Colonic mucosa (tissue), 4 donors: Measurements from ENCODE around the gene AKAP8L. TPM values are rescaled to one million over a fixed set of nuclear protein-coding genes. Genes with fewer than 3 reads are reported as not detected.

Experiments
- DNase-seq: peaks from one replicate; pipeline ENCODE4 v3.0.0-alpha.2; 2020
- H3K27ac ChIP-seq: fragments of 200-600 bp; one replicate; pipeline ENCODE4 v1.8.0; 2021
- H3K27me3 ChIP-seq: fragments of 200-600 bp; one replicate; pipeline ENCODE4 v1.8.0; 2021
- H3K36me3 ChIP-seq: fragments of 200-600 bp; one replicate; pipeline ENCODE4 v1.8.0; 2021
- H3K4me1 ChIP-seq: fragments of 200-600 bp; one replicate; pipeline ENCODE4 v1.8.0; 2021; ENCODE audit warnings: mild to moderate bottlenecking
- H3K4me3 ChIP-seq: fragments of 200-600 bp; one replicate; pipeline ENCODE4 v1.8.0; 2021
- H3K9ac ChIP-seq, 2 donors: one replicate each; pipeline ENCODE4 v1.7.0; 2013; ENCODE audit warnings: control low read depth in 2 of 2, low read depth in 2 of 2, low read length in 2 of 2
- H3K9me3 ChIP-seq: fragments of 200-600 bp; one replicate; pipeline ENCODE4 v1.8.0; 2021
- intact Hi-C: fragments of 100-400 bp; cut with DNase I; formaldehyde crosslinking; loops from one replicate; pipeline ENCODE4 v1.14.1; 2022
- total RNA-seq, 2 donors: library from RNA; stranded (reverse); fragmentation: NEBNext Ultra II Directional in 1 of 2; extraction: Animal tissue kit (Norgen Biotek cat#: 25700) in 1 of 2; gene quantifications; one replicate each; pipeline ENCODE4 v1.2.1, GENCODE V29; 2021
- TF ChIP-seq, protein P1 (sequence below): fragments of 200-600 bp; IDR thresholded peaks from one replicate; pipeline ENCODE4 v1.8.0; 2022; ENCODE audit warnings: antibody characterized with exemption, mild to moderate bottlenecking
- donor health status: healthy.
- donor health status: DM: no; HTN: no; CAD: no.
- donor health status: DM: no; HTN: no; CAD: no.

AKAP8L gene
- total RNA-seq, 2 donors from 2014 or later, result 63.5 to 70.2 TPM

- Histone ChIP-seq H3K4me3 (no peak overlapping the region), H3K27me3 (no peaks in the 10 kb centered on the region), H3K9me3 (no peaks in the 10 kb centered on the region), H3K9ac (no peak overlapping the region), H3K36me3 (peaks cover 39% of the 10 kb centered on the region), H3K4me1 (no peaks in the 10 kb centered on the region), H3K27ac (no peak overlapping the region)
- TF ChIP-seq, protein P1, sequence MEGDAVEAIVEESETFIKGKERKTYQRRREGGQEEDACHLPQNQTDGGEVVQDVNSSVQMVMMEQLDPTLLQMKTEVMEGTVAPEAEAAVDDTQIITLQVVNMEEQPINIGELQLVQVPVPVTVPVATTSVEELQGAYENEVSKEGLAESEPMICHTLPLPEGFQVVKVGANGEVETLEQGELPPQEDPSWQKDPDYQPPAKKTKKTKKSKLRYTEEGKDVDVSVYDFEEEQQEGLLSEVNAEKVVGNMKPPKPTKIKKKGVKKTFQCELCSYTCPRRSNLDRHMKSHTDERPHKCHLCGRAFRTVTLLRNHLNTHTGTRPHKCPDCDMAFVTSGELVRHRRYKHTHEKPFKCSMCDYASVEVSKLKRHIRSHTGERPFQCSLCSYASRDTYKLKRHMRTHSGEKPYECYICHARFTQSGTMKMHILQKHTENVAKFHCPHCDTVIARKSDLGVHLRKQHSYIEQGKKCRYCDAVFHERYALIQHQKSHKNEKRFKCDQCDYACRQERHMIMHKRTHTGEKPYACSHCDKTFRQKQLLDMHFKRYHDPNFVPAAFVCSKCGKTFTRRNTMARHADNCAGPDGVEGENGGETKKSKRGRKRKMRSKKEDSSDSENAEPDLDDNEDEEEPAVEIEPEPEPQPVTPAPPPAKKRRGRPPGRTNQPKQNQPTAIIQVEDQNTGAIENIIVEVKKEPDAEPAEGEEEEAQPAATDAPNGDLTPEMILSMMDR, result no peak
- no peak for DNase-seq
- intact Hi-C loops, result loop anchor here (10.0 kb wide), 1 partner anchor 107 kb away; no protein-coding TSS in a partner anchor
Measured at GRCh38 chr19:15371786-15372380, 46.9 kb downstream of the AKAP8L start.

DNA sequence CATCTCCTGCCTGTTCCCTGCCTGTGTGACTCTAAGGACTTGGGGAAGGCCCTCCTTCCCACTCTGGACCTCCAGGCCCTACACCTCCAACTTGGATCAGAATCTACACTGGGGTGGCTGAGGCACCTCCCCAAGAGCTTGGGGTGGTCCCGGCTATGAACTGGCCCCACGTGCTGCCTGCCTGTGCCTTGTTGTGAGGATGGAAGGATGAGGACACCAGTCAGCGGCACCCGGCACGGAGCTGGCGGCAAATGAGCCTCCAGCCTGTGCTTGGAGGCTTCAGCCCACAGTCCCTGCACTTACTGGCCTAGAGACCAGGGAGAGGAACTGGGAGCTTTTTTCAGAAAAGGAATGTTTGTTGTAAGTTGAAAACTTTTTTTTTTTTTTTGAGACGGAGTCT, 47.7 kb downstream of the AKAP8L start:
- H3K4me1 ChIP-seq, result no peaks in the 10 kb centered on the region
- H3K9me3 ChIP-seq, result no peaks in the 10 kb centered on the region
- intact Hi-C loops, result loop anchor here (10.0 kb wide), 1 partner anchor 106 kb away; no protein-coding TSS in a partner anchor
- no peaks in the 10 kb centered on the region for H3K27me3 ChIP-seq
- H3K9ac ChIP-seq, result no peak overlapping the region
- no peak overlapping the region for H3K4me3 ChIP-seq
- H3K27ac ChIP-seq, result no peak overlapping the region
- TF ChIP-seq, protein P1, result no peak
- H3K36me3 ChIP-seq, result peaks cover 39% of the 10 kb centered on the region
- no peak for DNase-seq

- Histone ChIP-seq H3K36me3 (peaks cover 39% of the 10 kb centered on the region), H3K27me3 (no peaks in the 10 kb centered on the region), H3K27ac (no peak overlapping the region), H3K4me3 (no peak overlapping the region), H3K4me1 (no peaks in the 10 kb centered on the region), H3K9me3 (no peaks in the 10 kb centered on the region), H3K9ac (no peak overlapping the region)
- no peak for DNase-seq
- intact Hi-C loops, result no loop called here
- TF ChIP-seq, protein P1, result no peak
Measured at GRCh38 chr19:15369594-15369891, 49.2 kb downstream of the AKAP8L start.

DNA sequence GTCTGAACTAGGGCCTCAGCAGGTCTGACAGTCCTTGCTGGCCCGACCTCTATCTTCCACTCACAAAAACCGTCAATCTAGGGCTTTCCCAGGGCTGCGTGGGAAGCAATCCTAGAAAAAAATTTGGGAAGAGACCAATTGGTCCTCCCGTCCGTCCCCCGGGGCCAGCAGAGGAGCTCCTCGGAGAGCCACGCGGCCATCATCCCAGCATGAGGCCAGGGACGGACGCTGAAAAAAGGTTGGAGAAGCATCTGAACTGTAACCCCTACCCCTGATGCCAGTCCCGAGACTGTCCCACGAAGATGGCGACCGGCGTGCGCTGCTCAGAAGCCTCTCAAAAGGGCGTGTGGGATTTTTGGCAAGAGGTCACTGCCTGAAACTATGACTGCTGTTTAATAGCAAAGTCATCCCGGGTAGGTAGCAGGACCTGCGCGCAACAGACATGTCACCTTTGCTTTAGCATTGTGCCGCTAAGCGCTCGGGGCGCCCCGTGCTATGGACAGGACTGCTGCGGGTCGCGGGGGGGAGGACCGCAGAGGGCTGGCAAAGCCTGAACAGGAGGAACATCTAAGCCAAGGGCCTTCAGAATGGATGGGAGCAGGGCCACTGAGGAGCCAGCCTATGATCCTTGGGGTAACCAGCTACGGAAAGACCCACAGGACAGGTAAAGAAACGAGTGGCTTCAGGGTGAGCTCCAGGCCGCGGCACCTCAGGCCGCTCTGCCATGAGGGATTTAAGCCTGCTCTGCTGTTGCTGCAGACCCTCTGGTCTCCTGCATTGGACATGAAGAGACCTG, 49.8 kb downstream of the AKAP8L start:
- no peaks in the 10 kb centered on the region for H3K9me3 ChIP-seq
- H3K27me3 ChIP-seq, result no peaks in the 10 kb centered on the region
- H3K4me1 ChIP-seq, result no peaks in the 10 kb centered on the region
- no peak overlapping the region for H3K9ac ChIP-seq
- intact Hi-C loops, result no loop called here
- H3K36me3 ChIP-seq, result peaks cover 39% of the 10 kb centered on the region
- no peak for DNase-seq
- H3K27ac ChIP-seq, result no peak overlapping the region
- H3K4me3 ChIP-seq, result no peak overlapping the region
- TF ChIP-seq, protein P1, result no peak

DNA sequence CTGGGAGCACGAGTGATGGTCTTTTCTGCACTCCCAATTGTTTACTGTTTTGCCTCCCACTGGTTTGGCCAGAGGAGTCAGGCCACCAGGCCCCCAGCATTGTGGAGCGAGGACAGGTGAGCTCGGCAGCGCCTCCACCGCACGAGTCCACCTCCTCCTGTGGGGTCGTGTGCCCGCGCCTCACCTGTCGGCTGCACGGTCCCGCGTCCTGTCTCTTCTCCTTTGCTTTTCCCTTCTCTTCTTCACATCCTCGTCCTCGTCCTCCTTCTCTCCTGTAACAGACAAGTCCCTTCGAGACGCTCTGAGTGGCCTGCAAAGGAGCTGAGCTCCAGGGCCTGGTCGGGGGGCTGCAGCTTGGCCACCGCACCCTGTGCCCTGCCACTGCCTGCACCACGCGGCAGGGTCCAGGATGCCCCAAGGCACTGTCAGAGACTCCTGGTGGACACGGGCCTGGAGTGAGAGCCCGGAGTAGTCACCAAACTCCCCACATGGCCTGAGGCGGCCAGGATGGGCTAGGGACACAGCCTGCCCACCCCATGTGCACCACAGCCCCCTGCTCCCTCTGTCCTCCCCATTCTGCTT, 50.6 kb downstream of the AKAP8L start:
- Histone ChIP-seq H3K4me1 (no peaks in the 10 kb centered on the region), H3K4me3 (no peak overlapping the region), H3K9me3 (no peaks in the 10 kb centered on the region), H3K27me3 (no peaks in the 10 kb centered on the region), H3K27ac (no peak overlapping the region), H3K36me3 (peaks cover 38% of the 10 kb centered on the region), H3K9ac (no peak overlapping the region)
- TF ChIP-seq, protein P1, result no peak
- intact Hi-C loops, result no loop called here
- no peak for DNase-seq
